ENCODE results near the gene INMT. TPM values are rescaled to one million over a fixed set of nuclear protein-coding genes. Genes with fewer than 3 reads are reported as not detected.
"Not testable (repeated sequence)": the region's sequence is repeated elsewhere in the genome, so short reads cannot be mapped to it uniquely, and the experiment has no call there.

Gene INMT
- total RNA-seq, 4 donors from 2014 or later, result 3.1 to 24.8 (median 4.8) TPM

GRCh38 chr7:30709549-30709948 lies 42.4 kb upstream of the INMT start:
- Histone ChIP-seq H3K4me3 (no peak overlapping the region), H3K27me3 (no peaks in the 10 kb centered on the region), H3K9me3 (no peaks in the 10 kb centered on the region), H3K36me3 (no peaks in the 10 kb centered on the region), H3K27ac (no peak overlapping the region), H3K4me1 (no peaks in the 10 kb centered on the region)
- TF ChIP-seq POLR2A (IDR thresholded peaks at IDR 0.05) (no peak), CTCF (IDR thresholded peaks at IDR 0.05) (no peak)
- no peak for DNase-seq

- H3K4me1 ChIP-seq, result no peaks in the 10 kb centered on the region
- TF ChIP-seq POLR2A (IDR thresholded peaks at IDR 0.05), result no peak
- TF ChIP-seq CTCF (IDR thresholded peaks at IDR 0.05), result no peak
- H3K27me3 ChIP-seq, result no peaks in the 10 kb centered on the region
- no peaks in the 10 kb centered on the region for H3K36me3 ChIP-seq
- peak in 2 of 3 donors; percentile 65 to 70 for DNase-seq
- H3K27ac ChIP-seq, result peak overlapping the region in 1 of 4 donors; percentile 46
- no peak overlapping the region for H3K4me3 ChIP-seq
- no peaks in the 10 kb centered on the region for H3K9me3 ChIP-seq
These were observed 41.3 kb upstream of the INMT start for GRCh38 chr7:30710669-30711068.

GRCh38 chr7:30713392-30713791 lies 38.5 kb upstream of the INMT start:
- H3K9me3 ChIP-seq, result no peaks in the 10 kb centered on the region
- TF ChIP-seq POLR2A (IDR thresholded peaks at IDR 0.05), result no peak
- no peak for TF ChIP-seq CTCF (IDR thresholded peaks at IDR 0.05)
- no peaks in the 10 kb centered on the region for H3K4me1 ChIP-seq
- no peak overlapping the region for H3K27ac ChIP-seq
- H3K4me3 ChIP-seq, result no peak overlapping the region
- peak in 1 of 3 donors; percentile 10 for DNase-seq
- H3K36me3 ChIP-seq, result no peaks in the 10 kb centered on the region
- H3K27me3 ChIP-seq, result no peaks in the 10 kb centered on the region

GRCh38 chr7:30714129-30714528 lies 37.8 kb upstream of the INMT start:
- Histone ChIP-seq H3K36me3 (no peaks in the 10 kb centered on the region), H3K4me3 (no peak overlapping the region), H3K27me3 (no peaks in the 10 kb centered on the region), H3K9me3 (peaks cover 0 to under 1% (median 0%) of the 10 kb centered on the region in 4 donors), H3K4me1 (no peaks in the 10 kb centered on the region), H3K27ac (no peak overlapping the region)
- no peak for TF ChIP-seq POLR2A (IDR thresholded peaks at IDR 0.05)
- TF ChIP-seq CTCF (IDR thresholded peaks at IDR 0.05), result no peak
- DNase-seq, result no peak

GRCh38 chr7:30717181-30717580 lies 34.8 kb upstream of the INMT start:
- DNase-seq, result peak in 1 of 3 donors; percentile 40
- H3K27ac ChIP-seq, result no peak overlapping the region
- H3K36me3 ChIP-seq, result no peaks in the 10 kb centered on the region
- peak in 1 of 6 experiments; percentile 4 for TF ChIP-seq CTCF (IDR thresholded peaks at IDR 0.05)
- TF ChIP-seq POLR2A (IDR thresholded peaks at IDR 0.05), result no peak
- peaks cover 0 to 4% (median 0%) of the 10 kb centered on the region in 4 donors for H3K9me3 ChIP-seq
- H3K4me3 ChIP-seq, result no peak overlapping the region
- H3K27me3 ChIP-seq, result no peaks in the 10 kb centered on the region
- H3K4me1 ChIP-seq, result no peaks in the 10 kb centered on the region

- not testable (repeated sequence) for H3K36me3 ChIP-seq, H3K27me3 ChIP-seq, H3K4me1 ChIP-seq, H3K27ac ChIP-seq, H3K4me3 ChIP-seq, H3K9me3 ChIP-seq, DNase-seq
These were observed 32.5 kb upstream of the INMT start for GRCh38 chr7:30719434-30719833.

All from Peyer's patch (tissue), 4 donors.